HG02885 (cell line): ENCODE results near the gene FBXL13.
"Not testable (repeated sequence)": the region's sequence is repeated elsewhere in the genome, so short reads cannot be mapped to it uniquely, and the experiment has no call there.

Source experiments
- ATAC-seq: cut with Tn5 transposase; IDR thresholded peaks from one replicate; pipeline ENCODE4 v1.9.1; 2021; ENCODE audit warnings: mild to moderate bottlenecking; ENCODE audit not compliant: unreplicated experiment, poor library complexity

FBXL13 gene

DNA sequence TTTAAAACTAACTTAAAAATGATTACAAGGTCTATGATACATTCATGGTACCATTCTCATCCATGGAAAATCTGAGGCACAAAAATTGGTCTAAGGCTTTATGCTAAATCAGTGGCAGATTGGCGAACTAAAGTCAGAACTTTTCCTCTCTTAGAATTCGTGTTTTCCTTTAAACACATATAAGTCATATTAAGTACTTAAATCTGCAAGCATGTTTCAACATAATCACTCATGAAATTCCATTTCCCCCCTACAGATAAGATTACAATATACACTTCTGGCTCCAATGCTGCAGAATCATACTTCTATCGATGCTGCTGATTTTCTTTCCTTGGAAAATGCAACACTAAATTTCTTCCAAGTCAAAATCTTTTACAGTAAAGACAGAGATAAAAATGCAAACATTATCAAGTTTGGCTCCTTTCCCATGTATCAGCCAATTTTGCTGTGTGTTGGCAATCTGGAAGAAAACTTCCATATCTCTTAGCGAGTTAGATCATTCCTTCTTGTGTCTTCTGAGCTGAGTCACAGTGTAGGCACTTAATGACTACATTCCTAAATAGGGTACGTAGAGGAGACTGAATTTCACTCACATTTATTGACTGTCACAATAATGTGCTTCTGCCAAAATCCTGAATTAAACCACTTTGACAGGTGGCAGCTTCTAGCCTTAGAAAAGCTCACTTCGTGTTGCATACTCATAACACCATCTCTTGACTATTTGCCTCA, 238.2 kb downstream of the FBXL13 start:
- ATAC-seq = no peak

- ATAC-seq = peak; percentile 97
These were observed 239.6 kb downstream of the FBXL13 start for GRCh38 chr7:102834999-102835398.

DNA sequence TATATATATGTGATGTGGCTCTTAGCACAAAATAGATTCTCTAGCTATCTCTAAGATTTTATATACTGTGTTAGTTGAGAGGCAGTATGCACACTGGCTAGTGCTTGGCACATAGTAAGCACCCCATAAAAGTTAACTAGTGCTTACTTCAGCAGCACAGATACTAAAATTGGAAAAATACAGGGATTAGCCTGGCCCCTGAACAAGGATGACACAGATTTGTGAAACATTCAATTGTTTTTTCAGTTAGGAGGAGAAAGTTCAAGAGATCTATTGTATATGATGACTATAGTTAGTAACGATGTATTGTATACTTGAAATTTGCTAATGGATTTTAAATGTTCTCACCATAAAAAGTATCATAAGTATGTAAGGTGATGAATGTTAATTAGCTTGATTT, 240.1 kb downstream of the FBXL13 start:
- ATAC-seq = no peak

DNA sequence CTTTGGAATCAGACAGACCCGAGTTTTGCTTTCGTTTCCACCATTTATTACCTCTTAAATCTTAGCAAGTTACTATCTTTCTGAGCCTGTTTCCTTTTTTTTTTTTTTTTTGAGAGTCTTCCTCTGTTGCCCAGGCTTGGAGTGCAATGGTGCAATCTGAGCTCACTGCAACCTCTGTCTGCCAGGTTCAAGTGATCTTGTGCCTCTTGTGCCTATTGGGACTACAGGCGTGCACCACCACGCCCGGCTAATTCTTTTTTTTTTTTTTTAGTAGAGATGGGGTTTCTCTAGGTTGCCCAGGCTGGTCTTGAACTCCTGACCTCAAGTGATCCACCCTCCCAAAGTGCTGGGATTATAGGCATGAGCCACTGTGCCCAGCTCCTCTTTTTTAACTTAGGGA, 241.3 kb downstream of the FBXL13 start:
- ATAC-seq = no peak

DNA sequence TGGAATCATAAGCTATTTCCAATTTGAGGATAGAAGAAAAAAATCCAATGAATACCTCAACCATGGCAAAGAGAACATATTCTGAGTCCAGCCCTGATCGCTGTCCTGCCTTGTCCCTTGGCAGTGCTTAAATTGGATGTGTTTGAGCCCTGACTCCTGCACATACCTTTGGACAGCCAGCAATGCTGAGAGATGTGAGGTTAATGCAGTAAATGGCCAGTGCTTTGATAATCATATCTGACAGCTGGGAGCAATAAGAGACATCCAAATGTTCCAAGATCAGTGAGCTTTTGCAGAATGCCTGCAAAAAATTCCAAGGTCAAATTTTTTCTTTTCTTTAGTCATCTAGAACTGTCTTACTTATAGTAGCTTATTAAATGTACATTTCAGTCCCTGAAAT, 241.9 kb downstream of the FBXL13 start:
- no peak for ATAC-seq

DNA sequence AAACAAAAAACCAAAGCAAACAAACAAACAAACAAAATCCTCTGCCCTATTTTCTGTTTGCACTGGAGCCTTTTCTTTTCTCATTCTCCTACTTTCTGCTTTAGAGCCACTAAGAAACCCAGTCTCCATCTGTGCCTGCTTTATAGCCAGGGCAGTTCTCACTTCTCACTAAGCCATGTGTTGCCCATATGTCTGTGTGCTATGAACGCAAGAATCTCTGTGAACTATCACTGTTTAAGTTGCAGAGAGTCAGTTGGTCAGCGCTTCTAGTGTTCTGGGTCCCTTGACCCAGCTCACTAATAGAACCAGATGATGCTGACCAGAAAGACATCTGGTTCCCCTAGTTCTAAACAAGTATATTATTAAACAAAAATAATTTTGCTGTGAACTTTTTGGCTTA, 244.4 kb downstream of the FBXL13 start:
- no peak for ATAC-seq

- no peak for ATAC-seq
These were observed 245.5 kb downstream of the FBXL13 start for GRCh38 chr7:102829075-102829474.

DNA sequence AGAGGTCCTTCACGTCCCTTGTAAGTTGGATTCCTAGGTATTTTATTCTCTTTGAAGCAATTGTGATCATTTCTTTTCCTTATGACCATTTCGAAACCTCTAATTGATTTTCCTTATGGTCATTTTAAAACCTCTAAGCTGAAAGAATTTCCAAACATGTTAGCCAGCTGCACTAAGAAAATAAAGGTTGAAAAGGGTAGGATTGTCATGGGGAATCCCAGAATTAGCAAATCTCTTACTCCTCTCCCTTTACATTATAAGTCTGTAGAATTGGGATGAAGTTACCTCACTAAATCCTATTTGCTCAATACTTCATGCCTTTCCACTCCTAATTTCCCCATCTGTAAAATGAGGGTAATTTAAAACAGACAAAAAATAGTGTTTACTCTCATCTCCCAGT, 246.3 kb downstream of the FBXL13 start:
- ATAC-seq = no peak

DNA sequence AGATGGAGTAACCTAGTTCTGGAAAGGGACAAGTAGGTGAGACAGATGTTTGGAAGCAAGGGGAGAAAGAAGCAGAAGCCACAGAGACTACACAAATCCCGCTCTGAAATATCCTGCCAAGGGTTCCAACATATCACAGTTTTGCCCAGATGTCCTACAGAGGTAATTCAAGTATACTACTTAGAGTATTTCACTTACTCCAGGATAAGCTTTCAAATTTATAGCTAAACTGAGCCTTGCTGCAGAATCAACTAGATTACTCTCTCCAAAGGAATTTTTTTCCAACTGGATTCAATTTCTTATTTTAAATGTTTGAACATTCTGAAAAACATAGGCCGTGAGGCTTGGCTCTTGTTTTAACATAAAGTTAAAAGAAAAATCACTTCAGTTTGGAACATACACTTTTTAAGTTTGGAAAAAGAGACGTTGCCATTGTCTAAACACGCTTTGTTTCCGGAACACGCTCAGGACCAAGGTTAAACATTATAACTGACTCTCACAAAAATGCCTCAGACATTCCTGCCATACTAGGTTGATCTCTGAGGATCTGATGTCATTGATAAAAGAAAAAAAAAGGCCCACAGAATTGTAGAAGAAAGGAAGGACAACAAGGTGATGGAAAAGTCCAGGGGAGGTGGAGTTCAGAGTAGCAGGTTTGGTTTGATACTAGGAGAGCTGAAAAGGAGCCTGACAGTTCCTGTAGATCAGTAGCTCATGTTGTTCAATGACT, 251.0 kb downstream of the FBXL13 start:
- ATAC-seq = no peak

GRCh38 chr7:102821994-102822747, 252.4 kb downstream of the FBXL13 start:
- no peak for ATAC-seq

GRCh38 chr7:102819151-102819550, 255.4 kb downstream of the FBXL13 start:
- ATAC-seq = no peak

GRCh38 chr7:102817616-102818573, 256.7 kb downstream of the FBXL13 start:
- ATAC-seq = no peak

GRCh38 chr7:102814025-102814471, 260.5 kb downstream of the FBXL13 start:
- no peak for ATAC-seq

- ATAC-seq = no peak
These were observed 261.2 kb downstream of the FBXL13 start for GRCh38 chr7:102813191-102814024.

DNA sequence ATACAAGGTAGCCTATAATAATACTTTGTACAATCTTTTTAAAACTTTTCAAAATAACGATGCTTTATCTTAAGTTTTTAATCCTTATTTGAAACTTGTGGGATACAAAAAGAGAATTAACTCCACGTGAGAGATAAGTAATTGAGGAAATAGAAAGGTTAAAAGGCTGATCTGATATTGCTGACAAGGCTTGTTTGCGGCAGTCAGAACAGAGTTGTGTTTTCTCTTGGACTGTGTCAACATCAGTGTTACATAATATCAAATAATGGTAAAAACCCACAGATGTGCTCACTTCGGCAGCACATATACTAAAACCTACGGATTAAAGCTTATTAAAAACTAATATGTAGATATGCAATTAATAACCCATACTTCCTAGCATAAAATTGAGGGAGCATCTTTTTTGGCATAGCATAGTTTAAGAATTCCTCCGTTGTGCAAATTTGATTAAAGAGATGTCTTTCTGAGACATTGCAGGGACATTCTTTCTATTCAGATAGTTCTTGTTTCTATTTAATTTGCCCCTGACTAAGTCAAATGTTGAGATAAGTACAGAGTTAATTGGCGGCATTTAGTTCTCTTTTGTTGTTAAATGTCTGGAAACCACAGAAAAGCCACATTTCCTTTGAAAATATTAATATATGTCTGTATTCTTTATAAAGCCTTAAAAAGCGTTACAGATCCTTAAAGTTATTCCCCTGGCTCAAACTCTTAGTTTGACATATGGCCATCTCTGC, 262.5 kb downstream of the FBXL13 start:
- no peak for ATAC-seq

- ATAC-seq = no peak
These were observed 263.7 kb downstream of the FBXL13 start for GRCh38 chr7:102810916-102811315.

DNA sequence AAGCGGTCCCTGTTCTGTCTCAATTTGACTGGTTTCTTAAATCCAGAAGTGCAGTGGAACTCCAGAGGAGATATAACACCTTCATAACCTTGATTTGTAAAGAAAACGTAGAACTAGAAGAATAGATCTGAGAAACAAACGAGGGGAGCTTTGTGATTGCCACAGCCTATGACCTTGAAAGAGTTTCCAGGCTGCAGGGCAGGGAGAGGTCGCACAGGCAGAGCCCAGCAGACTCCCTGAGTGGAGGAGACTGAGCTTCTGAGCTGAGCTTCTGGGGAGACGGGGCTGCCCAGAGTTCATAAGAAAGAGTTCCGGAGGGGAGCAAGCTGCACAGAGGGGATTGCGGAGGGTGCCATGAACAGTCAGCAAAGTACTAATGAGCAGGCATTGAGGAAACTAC, 268.0 kb downstream of the FBXL13 start:
- no peak for ATAC-seq

DNA sequence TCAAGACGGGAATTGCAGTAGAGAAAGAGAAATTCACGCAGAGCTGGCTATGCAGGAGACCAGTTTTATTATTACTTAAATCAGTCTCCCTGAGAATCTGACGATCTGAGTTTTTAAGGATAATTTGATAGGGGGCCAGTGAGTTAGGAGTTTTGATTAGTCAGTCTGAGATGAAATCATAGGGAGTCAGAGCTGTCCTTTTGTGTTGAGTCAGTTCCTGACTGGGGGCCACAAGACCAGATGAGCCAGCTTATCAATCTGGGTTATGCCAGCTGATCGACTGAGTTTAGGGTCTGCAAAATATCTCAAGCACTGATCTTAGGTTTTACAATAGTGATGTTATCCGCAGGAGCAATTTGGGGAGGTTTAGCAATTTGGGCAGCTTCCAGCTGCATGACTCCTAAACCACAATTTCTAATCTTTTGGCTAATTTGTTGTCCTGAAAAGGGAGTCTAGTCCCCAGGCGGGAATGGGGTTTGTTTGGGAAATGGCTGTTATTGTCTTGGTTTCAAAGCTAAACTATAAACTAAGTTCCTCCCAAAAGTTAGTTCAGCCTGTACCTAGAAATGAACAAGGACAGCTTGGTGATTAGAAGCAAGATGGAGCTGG, 278.5 kb downstream of the FBXL13 start:
- ATAC-seq = not testable (repeated sequence)
